ENCODE measurements around the gene ST8SIA1.

DNA sequence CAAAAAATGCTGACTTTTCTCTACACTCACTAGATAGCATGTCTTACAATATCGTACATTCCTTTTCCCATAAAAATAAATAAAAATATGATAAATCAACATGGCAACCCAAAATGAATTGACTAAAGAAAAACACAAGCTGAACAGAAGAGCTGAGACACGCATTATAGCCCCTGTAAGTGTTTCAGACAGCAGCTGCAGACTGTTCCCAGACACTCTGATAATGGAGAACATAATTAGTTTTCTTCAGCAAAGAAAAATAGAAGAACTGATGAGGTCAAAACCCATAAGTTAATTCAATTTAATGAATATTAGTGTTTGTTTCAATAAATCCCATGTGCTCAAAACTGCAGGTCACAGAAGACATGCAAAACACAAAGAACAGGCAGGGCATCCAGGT lies 23.8 kb downstream of the ST8SIA1 start:
- TF ChIP-seq, protein P1, sequence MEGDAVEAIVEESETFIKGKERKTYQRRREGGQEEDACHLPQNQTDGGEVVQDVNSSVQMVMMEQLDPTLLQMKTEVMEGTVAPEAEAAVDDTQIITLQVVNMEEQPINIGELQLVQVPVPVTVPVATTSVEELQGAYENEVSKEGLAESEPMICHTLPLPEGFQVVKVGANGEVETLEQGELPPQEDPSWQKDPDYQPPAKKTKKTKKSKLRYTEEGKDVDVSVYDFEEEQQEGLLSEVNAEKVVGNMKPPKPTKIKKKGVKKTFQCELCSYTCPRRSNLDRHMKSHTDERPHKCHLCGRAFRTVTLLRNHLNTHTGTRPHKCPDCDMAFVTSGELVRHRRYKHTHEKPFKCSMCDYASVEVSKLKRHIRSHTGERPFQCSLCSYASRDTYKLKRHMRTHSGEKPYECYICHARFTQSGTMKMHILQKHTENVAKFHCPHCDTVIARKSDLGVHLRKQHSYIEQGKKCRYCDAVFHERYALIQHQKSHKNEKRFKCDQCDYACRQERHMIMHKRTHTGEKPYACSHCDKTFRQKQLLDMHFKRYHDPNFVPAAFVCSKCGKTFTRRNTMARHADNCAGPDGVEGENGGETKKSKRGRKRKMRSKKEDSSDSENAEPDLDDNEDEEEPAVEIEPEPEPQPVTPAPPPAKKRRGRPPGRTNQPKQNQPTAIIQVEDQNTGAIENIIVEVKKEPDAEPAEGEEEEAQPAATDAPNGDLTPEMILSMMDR (conservative IDR thresholded peaks at IDR 0.05 in 1 of 2, IDR thresholded peaks at IDR 0.05 in 1 of 2; ENCODE audit: low read depth in 1 of 2, low read length in 2 of 2), result no peak
- TF ChIP-seq EZH2 (IDR thresholded peaks at IDR 0.05; ENCODE audit: low read length, missing control alignments), result no peak

All from fibroblast of lung (primary cell).